ENCODE results near the gene HLF.

HLF gene

DNA sequence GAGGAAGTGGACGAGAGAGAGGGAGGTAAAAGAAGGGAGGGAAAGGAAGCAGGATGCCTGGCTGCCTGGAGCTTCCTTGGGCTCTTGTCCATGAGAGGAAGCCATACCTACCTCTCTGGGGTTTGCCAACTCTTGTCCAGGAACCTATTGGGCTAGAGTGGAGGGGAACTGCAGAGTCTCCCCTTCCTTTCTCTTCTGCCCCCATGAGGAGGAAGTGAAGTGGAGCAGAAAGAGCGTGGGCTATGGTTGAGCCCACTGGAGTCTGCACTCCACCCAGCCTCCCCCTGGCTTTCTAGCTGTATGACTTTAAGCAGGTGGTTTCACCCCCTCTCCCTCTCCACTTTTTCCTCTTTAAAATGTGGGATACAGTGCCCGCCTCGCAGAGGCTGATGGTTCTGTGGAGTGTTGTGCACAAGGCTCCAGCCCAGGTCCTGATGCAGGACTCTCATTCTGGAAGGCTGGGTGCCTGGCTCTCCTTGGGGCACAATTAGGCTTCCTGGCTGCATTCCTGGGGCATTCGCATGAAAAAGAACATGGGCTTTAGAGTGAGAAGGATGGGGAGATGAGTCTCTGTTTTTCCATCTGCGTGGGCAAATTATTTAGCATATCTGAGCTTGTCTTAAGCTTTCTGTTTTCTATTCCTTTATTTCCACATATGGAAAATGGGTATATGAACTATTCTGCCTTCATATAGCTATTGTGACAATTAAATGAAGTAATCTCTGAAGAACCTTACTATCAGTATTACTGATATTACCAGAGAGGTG lies 40.7 kb downstream of the HLF start:
- no peaks in the 10 kb centered on the region for H3K36me3 ChIP-seq (ENCODE audit: insufficient read depth, low read depth, low read length)
- no peak overlapping the region for H3K9ac ChIP-seq (ENCODE audit: low read depth, low read length)
- H3K27ac ChIP-seq (ENCODE audit: low read length): no peak overlapping the region
- no peak overlapping the region for H3K4me3 ChIP-seq (ENCODE audit: low read length)
- no peaks in the 10 kb centered on the region; the same call in 1 of the 2 replicates for H3K4me1 ChIP-seq (ENCODE audit: insufficient read depth, low read length)
- no peaks in the 10 kb centered on the region for H3K9me3 ChIP-seq (ENCODE audit: insufficient read depth, low read depth, low read length)
- H3K27me3 ChIP-seq (ENCODE audit: insufficient read depth, low read length): no peaks in the 10 kb centered on the region

DNA sequence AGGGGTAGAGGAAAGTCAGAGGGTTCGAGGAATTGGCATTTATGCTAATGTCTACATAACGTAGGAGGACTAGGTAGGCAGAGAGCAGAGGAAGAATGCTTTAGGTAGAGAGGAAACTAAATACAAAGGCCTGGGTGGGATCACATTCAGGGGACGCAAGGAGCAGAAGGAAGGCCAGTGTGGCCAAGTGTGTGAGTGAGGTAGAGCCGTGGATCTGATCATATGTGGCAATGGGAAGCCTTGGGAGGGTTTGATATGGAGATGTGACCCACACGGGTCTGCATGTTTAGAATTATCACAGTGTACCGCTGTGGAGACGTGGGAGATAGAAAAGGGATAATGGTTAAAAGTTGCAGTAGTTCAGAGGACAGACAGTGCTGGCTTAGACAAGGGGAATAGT lies 43.1 kb downstream of the HLF start:
- no peaks in the 10 kb centered on the region for H3K9me3 ChIP-seq (ENCODE audit: insufficient read depth, low read depth, low read length)
- H3K36me3 ChIP-seq (ENCODE audit: insufficient read depth, low read depth, low read length): no peaks in the 10 kb centered on the region
- H3K4me1 ChIP-seq (ENCODE audit: insufficient read depth, low read length): no peaks in the 10 kb centered on the region; the same call in 1 of the 2 replicates
- no peak overlapping the region for H3K9ac ChIP-seq (ENCODE audit: low read depth, low read length)
- H3K4me3 ChIP-seq (ENCODE audit: low read length): no peak overlapping the region
- H3K27ac ChIP-seq (ENCODE audit: low read length): no peak overlapping the region
- no peaks in the 10 kb centered on the region for H3K27me3 ChIP-seq (ENCODE audit: insufficient read depth, low read length)

DNA sequence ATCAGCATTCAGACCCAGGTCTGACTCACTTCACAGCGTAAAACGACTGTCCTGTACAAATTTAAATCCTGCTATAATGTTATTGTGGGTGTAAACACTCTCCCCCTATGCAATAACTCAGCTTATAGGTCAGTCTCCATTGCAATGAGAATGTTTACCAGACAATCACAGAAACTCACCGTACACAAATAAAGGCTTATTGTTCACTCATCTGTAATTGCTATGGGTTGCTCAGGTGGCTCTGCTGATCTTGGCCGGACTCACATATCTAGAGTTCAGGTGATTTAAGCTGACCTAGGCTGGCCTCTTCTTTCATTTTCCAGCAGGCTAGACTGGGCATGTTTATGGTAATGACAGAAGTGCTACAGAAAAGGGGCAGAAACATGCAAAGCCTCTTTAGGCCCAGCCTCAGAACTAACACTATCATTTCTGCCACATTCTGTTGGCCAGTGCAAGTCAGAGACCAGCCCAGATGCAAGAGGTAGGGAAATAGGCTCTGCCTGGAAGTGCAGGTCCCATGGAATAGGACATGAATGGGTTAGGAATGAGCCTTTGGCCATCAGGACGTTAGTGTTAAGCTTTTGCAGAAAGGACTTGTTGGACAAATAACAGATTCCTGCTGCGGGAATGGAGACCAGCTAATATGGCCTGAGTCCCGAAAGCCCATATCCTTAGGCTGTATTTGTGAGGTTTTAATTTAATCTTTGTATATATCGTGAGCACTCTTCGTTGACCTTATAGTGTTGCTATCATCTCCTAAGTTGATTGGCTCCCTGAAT lies 44.0 kb downstream of the HLF start:
- no peak overlapping the region for H3K27ac ChIP-seq (ENCODE audit: low read length)
- H3K36me3 ChIP-seq (ENCODE audit: insufficient read depth, low read depth, low read length): no peaks in the 10 kb centered on the region
- H3K9me3 ChIP-seq (ENCODE audit: insufficient read depth, low read depth, low read length): no peaks in the 10 kb centered on the region
- H3K4me3 ChIP-seq (ENCODE audit: low read length): no peak overlapping the region
- H3K9ac ChIP-seq (ENCODE audit: low read depth, low read length): no peak overlapping the region
- no peaks in the 10 kb centered on the region; the same call in 1 of the 2 replicates for H3K4me1 ChIP-seq (ENCODE audit: insufficient read depth, low read length)
- no peaks in the 10 kb centered on the region for H3K27me3 ChIP-seq (ENCODE audit: insufficient read depth, low read length)

DNA sequence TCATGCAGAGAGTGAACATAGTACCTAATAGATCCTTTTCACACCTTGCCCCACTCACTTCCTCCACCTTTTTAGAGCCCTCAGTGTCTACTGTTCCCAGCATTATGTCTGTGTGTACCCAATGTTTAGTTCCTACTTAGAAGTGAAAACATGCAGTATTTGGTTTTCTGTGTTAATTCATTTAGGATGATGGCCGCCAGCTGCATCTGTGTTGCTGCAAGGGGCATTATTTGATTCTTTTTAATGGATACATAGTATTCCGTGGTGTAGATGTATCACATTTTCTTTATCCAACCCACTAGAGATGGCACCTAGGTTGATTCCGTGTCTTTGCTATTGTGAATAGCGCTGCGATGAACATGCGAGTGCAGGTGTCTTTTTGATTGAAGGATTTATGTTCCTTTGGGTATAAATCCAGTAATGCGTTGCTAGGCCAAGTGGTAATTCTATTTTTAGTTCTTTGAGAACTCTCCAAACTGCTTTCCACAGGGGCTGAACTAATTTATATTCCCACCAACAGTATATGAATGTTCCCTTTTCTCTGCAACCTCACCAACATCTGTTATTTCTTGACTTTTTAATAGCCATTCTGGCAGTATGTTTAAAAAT lies 47.1 kb downstream of the HLF start:
- Histone ChIP-seq H3K36me3 (ENCODE audit: insufficient read depth, low read depth, low read length) (no peaks in the 10 kb centered on the region), H3K4me3 (ENCODE audit: low read length) (no peak overlapping the region), H3K9ac (ENCODE audit: low read depth, low read length) (no peak overlapping the region), H3K9me3 (ENCODE audit: insufficient read depth, low read depth, low read length) (no peaks in the 10 kb centered on the region), H3K4me1 (ENCODE audit: insufficient read depth, low read length) (no peaks in the 10 kb centered on the region), H3K27me3 (ENCODE audit: insufficient read depth, low read length) (no peaks in the 10 kb centered on the region), H3K27ac (ENCODE audit: low read length) (no peak overlapping the region)

DNA sequence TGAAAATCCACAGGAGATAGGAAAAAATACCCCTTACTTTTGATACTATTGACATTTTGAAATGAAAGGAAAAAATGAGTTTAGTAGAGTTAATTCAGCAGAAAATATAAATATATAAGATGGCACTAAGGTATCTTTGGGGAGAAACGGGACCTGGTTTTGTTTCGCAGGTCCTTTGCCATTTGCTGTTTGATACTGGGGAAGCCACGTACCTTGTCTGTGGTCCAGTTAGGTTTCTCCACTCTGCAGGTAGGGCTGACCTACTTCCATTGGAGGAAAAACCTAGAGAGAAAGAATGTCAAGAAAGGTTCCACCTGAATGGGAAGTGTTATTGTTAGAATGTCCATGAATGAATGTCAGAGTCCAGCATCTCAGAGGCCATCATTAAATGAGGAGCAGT lies 48.1 kb downstream of the HLF start:
- Histone ChIP-seq H3K4me1 (ENCODE audit: insufficient read depth, low read length) (no peaks in the 10 kb centered on the region), H3K9ac (ENCODE audit: low read depth, low read length) (no peak overlapping the region), H3K36me3 (ENCODE audit: insufficient read depth, low read depth, low read length) (no peaks in the 10 kb centered on the region), H3K27ac (ENCODE audit: low read length) (no peak overlapping the region), H3K27me3 (ENCODE audit: insufficient read depth, low read length) (no peaks in the 10 kb centered on the region), H3K4me3 (ENCODE audit: low read length) (no peak overlapping the region), H3K9me3 (ENCODE audit: insufficient read depth, low read depth, low read length) (no peaks in the 10 kb centered on the region)

DNA sequence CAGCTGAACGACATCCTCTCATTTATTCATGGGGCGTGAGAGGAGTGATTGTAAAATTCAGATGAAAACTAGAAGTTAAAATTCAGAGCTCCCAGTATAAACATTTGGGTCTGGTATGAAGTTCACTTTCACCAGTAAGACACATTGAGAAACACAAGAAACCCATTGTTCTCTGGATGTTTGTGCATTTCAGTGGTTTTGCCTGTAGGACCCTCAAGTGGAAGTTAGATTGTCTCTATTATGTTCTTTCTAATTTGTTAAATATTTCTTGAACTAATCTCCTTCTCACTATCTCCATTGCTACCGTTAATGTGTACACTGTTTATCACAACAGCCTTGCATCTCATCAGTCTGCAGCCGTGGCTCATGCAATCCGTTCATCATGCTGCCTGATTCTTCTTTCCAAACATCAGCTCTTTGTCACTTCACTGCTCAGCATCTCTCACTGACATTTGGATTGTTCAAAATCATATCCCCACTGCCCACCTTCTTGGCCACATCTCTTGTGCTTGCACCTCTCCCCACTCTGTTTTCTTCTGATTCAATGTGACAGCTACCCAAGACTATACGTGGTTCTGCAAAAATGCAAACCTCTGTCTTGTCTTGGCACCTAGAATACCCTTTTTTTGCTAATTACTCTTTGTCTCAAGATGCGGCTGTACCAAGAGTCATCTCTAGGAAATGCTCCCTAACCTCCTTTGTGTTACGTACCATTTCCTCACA lies 49.5 kb downstream of the HLF start:
- Histone ChIP-seq H3K4me1 (ENCODE audit: insufficient read depth, low read length) (no peaks in the 10 kb centered on the region), H3K27ac (ENCODE audit: low read length) (no peak overlapping the region), H3K27me3 (ENCODE audit: insufficient read depth, low read length) (no peaks in the 10 kb centered on the region), H3K9me3 (ENCODE audit: insufficient read depth, low read depth, low read length) (no peaks in the 10 kb centered on the region), H3K9ac (ENCODE audit: low read depth, low read length) (no peak overlapping the region), H3K4me3 (ENCODE audit: low read length) (no peak overlapping the region), H3K36me3 (ENCODE audit: insufficient read depth, low read depth, low read length) (no peaks in the 10 kb centered on the region)

DNA sequence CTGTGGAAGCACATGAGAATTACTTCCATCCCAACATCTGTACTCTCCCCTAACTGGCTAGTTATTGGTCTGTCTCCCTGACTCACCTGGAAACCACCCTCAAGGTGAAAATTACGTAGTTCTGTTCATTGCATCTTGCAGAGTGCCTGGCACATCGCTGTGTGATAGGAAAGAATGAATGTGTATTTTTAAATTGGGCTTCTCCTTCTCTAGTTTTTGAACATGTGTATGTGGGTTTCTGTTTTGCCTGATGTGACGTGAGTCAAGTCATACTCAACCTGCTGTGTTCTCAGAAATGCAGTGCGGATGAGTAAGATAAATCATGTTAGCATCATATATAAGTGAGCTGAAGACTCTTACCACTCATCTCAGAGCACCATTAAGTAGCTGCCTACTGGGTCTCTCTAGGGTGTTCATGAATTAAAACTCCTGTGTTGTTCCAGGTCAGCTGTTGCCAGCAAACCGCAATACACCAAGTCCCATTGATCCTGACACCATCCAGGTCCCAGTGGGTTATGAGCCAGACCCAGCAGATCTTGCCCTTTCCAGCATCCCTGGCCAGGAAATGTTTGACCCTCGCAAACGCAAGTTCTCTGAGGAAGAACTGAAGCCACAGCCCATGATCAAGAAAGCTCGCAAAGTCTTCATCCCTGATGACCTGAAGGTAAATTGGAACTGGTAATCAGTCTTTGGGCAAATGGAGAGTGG lies 50.2 kb downstream of the HLF start:
- H3K27me3 ChIP-seq (ENCODE audit: insufficient read depth, low read length): no peaks in the 10 kb centered on the region
- H3K4me1 ChIP-seq (ENCODE audit: insufficient read depth, low read length): no peaks in the 10 kb centered on the region
- no peaks in the 10 kb centered on the region for H3K9me3 ChIP-seq (ENCODE audit: insufficient read depth, low read depth, low read length)
- H3K36me3 ChIP-seq (ENCODE audit: insufficient read depth, low read depth, low read length): no peaks in the 10 kb centered on the region
- H3K4me3 ChIP-seq (ENCODE audit: low read length): no peak overlapping the region
- no peak overlapping the region for H3K9ac ChIP-seq (ENCODE audit: low read depth, low read length)
- H3K27ac ChIP-seq (ENCODE audit: low read length): no peak overlapping the region

DNA sequence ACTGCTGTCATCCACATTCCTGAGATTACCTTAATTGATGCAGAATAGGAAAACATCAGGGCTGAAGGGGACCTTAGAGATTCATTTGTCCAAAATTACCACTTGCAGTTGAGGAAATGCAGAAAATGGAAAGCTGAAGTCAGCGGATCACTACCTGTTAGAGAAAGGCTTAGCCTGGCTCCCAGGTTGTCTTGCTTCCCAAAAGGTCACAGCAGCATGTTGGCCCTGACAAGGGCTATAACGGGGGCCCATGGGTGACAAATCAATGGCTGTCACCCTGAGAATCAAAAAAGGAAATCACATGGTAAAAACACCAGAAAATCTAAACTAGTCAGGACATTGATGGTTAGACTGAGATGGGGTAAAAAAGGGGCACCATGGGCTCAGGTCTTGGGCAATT lies 51.7 kb downstream of the HLF start:
- no peak overlapping the region for H3K9ac ChIP-seq (ENCODE audit: low read depth, low read length)
- H3K36me3 ChIP-seq (ENCODE audit: insufficient read depth, low read depth, low read length): no peaks in the 10 kb centered on the region
- H3K4me1 ChIP-seq (ENCODE audit: insufficient read depth, low read length): no peaks in the 10 kb centered on the region
- no peaks in the 10 kb centered on the region for H3K27me3 ChIP-seq (ENCODE audit: insufficient read depth, low read length)
- H3K9me3 ChIP-seq (ENCODE audit: insufficient read depth, low read depth, low read length): no peaks in the 10 kb centered on the region
- H3K4me3 ChIP-seq (ENCODE audit: low read length): no peak overlapping the region
- no peak overlapping the region for H3K27ac ChIP-seq (ENCODE audit: low read length)

DNA sequence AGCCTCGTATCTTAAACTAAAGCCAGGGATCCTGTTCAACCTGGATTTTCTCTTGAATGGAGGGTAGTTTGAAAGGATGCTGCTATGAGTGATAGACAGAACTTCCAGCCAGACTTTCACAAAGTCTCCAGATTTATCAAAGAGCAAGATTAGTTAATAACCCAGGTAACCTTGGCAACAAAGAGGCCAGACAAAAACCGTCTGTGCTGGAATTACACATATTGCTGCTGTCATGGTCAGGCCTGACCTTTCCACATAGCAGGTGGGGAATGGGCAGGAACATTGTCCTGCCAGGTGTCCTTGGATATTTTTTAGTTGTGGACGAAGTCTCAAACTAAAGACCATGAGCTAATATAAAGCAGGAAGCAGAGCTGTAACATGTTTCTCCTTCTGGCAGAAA lies 52.5 kb downstream of the HLF start:
- Histone ChIP-seq H3K9me3 (ENCODE audit: insufficient read depth, low read depth, low read length) (no peaks in the 10 kb centered on the region), H3K4me3 (ENCODE audit: low read length) (no peak overlapping the region), H3K27ac (ENCODE audit: low read length) (no peak overlapping the region), H3K9ac (ENCODE audit: low read depth, low read length) (no peak overlapping the region), H3K4me1 (ENCODE audit: insufficient read depth, low read length) (no peaks in the 10 kb centered on the region), H3K36me3 (ENCODE audit: insufficient read depth, low read depth, low read length) (no peaks in the 10 kb centered on the region), H3K27me3 (ENCODE audit: insufficient read depth, low read length) (no peaks in the 10 kb centered on the region)

DNA sequence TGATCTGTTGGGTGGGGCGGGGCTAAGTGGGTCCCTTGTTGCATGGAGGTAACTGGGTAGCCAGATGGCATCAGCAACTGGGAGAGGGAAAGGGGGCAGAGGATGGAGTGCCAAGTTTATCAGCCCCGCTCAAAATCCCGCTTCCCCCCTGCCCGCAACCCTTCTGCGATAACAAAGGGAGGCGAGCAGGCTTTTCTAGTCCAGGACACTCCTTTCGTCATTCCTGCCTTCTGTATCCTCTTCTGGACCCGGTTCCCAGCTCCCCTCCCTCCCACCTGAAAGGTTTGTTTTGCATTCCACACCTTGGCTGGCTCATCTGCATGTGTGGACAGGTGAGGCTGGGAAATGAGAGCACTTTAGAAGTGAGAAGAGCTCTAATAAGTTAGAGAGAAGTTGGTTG lies 53.3 kb downstream of the HLF start:
- Histone ChIP-seq H3K36me3 (ENCODE audit: insufficient read depth, low read depth, low read length) (no peaks in the 10 kb centered on the region), H3K9me3 (ENCODE audit: insufficient read depth, low read depth, low read length) (no peaks in the 10 kb centered on the region), H3K27ac (ENCODE audit: low read length) (no peak overlapping the region), H3K4me1 (ENCODE audit: insufficient read depth, low read length) (no peaks in the 10 kb centered on the region), H3K27me3 (ENCODE audit: insufficient read depth, low read length) (no peaks in the 10 kb centered on the region), H3K9ac (ENCODE audit: low read depth, low read length) (no peak overlapping the region), H3K4me3 (ENCODE audit: low read length) (no peak overlapping the region)

Data from iPS-20b (cell line).